ENCODE measurements around the gene CCDC142. TPM values are rescaled to one million over a fixed set of nuclear protein-coding genes. Genes with fewer than 3 reads are reported as not detected.
"Not testable (repeated sequence)": the region's sequence is repeated elsewhere in the genome, so short reads cannot be mapped to it uniquely, and the experiment has no call there.

Gene CCDC142
- total and polyA plus RNA-seq, 2 donors (not counting 1 experiment from before 2014, with no cell fraction given): 13.0 to 61.6 TPM

DNA sequence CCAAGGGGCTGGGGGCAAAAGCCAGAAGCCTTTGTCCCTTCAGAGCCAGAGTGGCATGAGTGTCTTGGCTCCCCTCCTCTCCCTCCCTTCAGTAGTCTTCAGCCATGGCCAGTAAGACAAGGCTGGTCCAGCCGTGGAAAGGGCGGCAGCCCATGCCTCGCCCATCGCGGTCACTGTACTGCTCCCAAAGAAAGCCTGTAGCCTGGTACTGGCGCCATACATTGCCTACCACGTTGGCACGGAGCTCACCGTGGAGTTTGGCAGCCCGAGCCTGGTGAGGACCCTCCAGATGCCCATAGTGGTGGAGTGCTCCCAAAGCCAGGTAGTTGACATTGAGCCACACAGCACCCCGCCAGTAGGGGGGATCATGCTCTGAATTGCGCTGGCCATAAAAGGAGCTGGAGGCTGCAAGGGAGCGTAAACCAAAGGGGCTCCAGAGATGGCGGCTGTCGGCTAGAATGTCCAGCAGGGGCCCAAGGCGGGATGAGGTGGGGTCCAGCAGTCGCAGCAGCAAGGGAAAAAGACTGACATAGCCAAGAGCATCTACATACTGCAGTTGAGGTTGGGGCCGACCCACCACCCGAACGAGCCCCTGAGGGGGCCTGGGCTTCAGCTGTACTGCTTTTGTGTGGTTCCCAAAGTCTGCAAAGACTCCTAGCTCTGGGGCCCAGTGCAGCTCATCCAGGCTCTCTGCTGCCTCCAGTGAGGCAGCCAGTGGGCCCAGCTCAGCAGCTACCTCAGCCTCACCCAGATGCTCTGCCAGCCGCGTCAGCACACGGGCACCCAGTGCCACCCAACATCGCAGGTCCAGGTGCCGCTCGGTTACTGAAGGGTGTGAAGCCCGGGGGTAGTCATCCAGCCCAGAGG is 21.4 kb downstream of the CCDC142 start:
- H3K9ac ChIP-seq (ENCODE audit: low read length): no peak overlapping the region
- peaks cover 51% of the 10 kb centered on the region for H3K4me1 Mint-ChIP-seq
- POLR2A ChIA-PET: interaction anchor here (0.5 to 0.6 kb wide), 2 partner anchors 12 to 280 kb away, joined by 3 to 8 read pairs; no protein-coding TSS in a partner anchor
- no peak overlapping the region for H3K4me2 ChIP-seq (replicated peaks; ENCODE audit: low read depth, low read length, poor library complexity, severe bottlenecking)
- no peak for ATAC-seq (ENCODE audit: low read depth)
- no peaks in the 10 kb centered on the region for H3K27me3 Mint-ChIP-seq
- intact Hi-C loops (cut with micrococcal nuclease): no loop called here
- peak; percentile 17 for DNase-seq
- no peak overlapping the region for H2AFZ ChIP-seq (ENCODE audit: insufficient read depth, low read depth, low read length, poor library complexity, severe bottlenecking)
- CTCF ChIA-PET: no interaction called here
- no peak for TF ChIP-seq EZH2 (IDR thresholded peaks at IDR 0.05; ENCODE audit: borderline replicate concordance, insufficient read depth, low read depth, low read length, poor library complexity, severe bottlenecking)
- TF ChIP-seq, protein P1, sequence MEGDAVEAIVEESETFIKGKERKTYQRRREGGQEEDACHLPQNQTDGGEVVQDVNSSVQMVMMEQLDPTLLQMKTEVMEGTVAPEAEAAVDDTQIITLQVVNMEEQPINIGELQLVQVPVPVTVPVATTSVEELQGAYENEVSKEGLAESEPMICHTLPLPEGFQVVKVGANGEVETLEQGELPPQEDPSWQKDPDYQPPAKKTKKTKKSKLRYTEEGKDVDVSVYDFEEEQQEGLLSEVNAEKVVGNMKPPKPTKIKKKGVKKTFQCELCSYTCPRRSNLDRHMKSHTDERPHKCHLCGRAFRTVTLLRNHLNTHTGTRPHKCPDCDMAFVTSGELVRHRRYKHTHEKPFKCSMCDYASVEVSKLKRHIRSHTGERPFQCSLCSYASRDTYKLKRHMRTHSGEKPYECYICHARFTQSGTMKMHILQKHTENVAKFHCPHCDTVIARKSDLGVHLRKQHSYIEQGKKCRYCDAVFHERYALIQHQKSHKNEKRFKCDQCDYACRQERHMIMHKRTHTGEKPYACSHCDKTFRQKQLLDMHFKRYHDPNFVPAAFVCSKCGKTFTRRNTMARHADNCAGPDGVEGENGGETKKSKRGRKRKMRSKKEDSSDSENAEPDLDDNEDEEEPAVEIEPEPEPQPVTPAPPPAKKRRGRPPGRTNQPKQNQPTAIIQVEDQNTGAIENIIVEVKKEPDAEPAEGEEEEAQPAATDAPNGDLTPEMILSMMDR (IDR thresholded peaks at IDR 0.05): no peak
- H3K4me3 ChIP-seq (ENCODE audit: control extremely low read depth in 1 of 5, extremely low read depth in 1 of 5, insufficient read depth in 1 of 5, low read depth in 2 of 5, low read length in 4 of 5): no peak overlapping the region
- H4K20me1 ChIP-seq (ENCODE audit: control insufficient read depth, insufficient read depth, low read length, poor library complexity, severe bottlenecking): peaks cover 16% of the 10 kb centered on the region
- H3K79me2 ChIP-seq (ENCODE audit: control insufficient read depth, insufficient read depth, low read length): peaks cover 44% of the 10 kb centered on the region
- peaks cover 0 to 20% of the 10 kb centered on the region in 2 experiments for H3K36me3 ChIP-seq (replicated peaks in 1 of 2; ENCODE audit: control extremely low read depth in 1 of 2, control insufficient read depth in 1 of 2, extremely low read depth in 1 of 2, insufficient read depth in 2 of 2, low read length in 1 of 2)
- no peaks in the 10 kb centered on the region for H3K9me3 ChIP-seq (ENCODE audit: control extremely low read depth in 1 of 3, control insufficient read depth in 2 of 3, insufficient read depth in 1 of 3, low read length in 2 of 3)
- H3K27ac ChIP-seq (ENCODE audit: low read length in 2 of 2): no peak overlapping the region
- H3K4me1 ChIP-seq (ENCODE audit: control insufficient read depth in 2 of 2, insufficient read depth in 2 of 2, low read length in 2 of 2): peaks cover 27 to 37% of the 10 kb centered on the region in 2 donors
- peak overlapping the region; percentile 65 for H3K27ac Mint-ChIP-seq
- 95% methylated on average over 23 of the region's 27 CpGs for WGBS (ENCODE audit: insufficient coverage)
- no peaks in the 10 kb centered on the region for H3K9me3 Mint-ChIP-seq (ENCODE audit: insufficient read depth)
- H3K27me3 ChIP-seq (replicated peaks in 1 of 4; ENCODE audit: control extremely low read depth in 1 of 4, control insufficient read depth in 3 of 4, insufficient read depth in 4 of 4, low read length in 3 of 4): no peaks in the 10 kb centered on the region
- H3K4me3 Mint-ChIP-seq: no peak overlapping the region

DNA sequence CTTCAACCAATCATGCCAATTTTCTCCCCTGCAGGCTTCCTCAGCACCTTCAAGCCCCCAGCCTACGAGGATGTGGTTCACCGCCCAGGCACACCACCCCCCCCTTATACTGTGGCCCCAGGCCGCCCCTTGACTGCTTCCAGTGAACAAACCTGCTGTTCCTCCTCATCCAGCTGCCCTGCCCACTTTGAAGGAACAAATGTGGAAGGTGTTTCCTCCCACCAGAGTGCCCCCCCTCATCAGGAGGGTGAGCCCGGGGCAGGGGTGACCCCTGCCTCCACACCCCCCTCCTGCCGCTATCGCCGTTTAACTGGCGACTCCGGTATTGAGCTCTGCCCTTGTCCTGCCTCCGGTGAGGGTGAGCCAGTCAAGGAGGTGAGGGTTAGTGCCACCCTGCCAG is 22.6 kb downstream of the CCDC142 start:
- H3K4me1 Mint-ChIP-seq: peaks cover 53% of the 10 kb centered on the region
- intact Hi-C loops (cut with micrococcal nuclease); CTCF ChIA-PET: not testable (repeated sequence)

DNA sequence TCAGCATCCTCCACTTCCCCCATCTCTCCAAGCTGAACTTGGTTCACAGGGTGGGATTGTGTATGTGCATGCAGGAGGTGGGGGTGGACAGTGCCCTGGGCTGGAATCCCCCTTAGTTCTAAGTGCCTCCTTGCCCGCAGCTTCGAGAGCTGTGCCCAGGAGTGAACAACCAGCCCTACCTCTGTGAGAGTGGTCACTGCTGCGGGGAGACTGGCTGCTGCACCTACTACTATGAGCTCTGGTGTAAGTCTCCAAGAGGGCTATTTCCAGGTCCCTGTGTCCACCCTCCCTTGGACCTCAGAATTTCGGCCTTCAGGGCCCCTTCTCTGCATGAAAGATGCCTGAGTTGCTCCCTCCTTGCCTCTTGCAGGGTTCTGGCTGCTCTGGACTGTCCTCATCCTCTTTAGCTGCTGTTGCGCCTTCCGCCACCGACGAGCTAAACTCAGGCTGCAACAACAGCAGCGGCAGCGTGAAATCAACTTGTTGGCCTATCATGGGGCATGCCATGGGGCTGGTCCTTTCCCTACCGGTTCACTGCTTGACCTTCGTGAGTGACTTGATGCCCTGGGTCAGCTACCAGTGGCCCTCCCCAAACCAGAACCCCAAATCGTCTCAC is 23.2 kb downstream of the CCDC142 start:
- Histone ChIP-seq H3K36me3 (replicated peaks in 1 of 2; ENCODE audit: control extremely low read depth in 1 of 2, control insufficient read depth in 1 of 2, extremely low read depth in 1 of 2, insufficient read depth in 2 of 2, low read length in 1 of 2) (peaks cover 0 to 24% of the 10 kb centered on the region in 2 experiments), H3K4me2 (replicated peaks; ENCODE audit: low read depth, low read length, poor library complexity, severe bottlenecking) (peak overlapping the region; percentile 96), H3K4me1 (ENCODE audit: control insufficient read depth in 2 of 2, insufficient read depth in 2 of 2, low read length in 2 of 2) (peaks cover 35 to 43% of the 10 kb centered on the region in 2 donors), H4K20me1 (ENCODE audit: control insufficient read depth, insufficient read depth, low read length, poor library complexity, severe bottlenecking) (peaks cover 17% of the 10 kb centered on the region), H3K79me2 (ENCODE audit: control insufficient read depth, insufficient read depth, low read length) (peaks cover 40% of the 10 kb centered on the region)
- H3K4me3 ChIP-seq (ENCODE audit: control extremely low read depth in 1 of 5, extremely low read depth in 1 of 5, insufficient read depth in 1 of 5, low read depth in 2 of 5, low read length in 4 of 5); ATAC-seq (ENCODE audit: low read depth); H3K27me3 ChIP-seq (replicated peaks in 1 of 4; ENCODE audit: control extremely low read depth in 1 of 4, control insufficient read depth in 3 of 4, insufficient read depth in 4 of 4, low read length in 3 of 4); H3K27ac ChIP-seq (ENCODE audit: low read length in 2 of 2); H3K9me3 ChIP-seq (ENCODE audit: control extremely low read depth in 1 of 3, control insufficient read depth in 2 of 3, insufficient read depth in 1 of 3, low read length in 2 of 3); H3K9me3 Mint-ChIP-seq (ENCODE audit: insufficient read depth); H3K27me3 Mint-ChIP-seq; H2AFZ ChIP-seq (ENCODE audit: insufficient read depth, low read depth, low read length, poor library complexity, severe bottlenecking); H3K9ac ChIP-seq (ENCODE audit: low read length): not testable (repeated sequence)
- POLR2A ChIA-PET: interaction anchor here (1.1 to 6.0 kb wide), 3 partner anchors 13 to 281 kb away, joined by 4 to 63 read pairs (median 56); partner anchors contain the start of genes CCDC142, MRPL53 and TTC31
- DNase-seq: peak; percentile 13
- Mint-ChIP-seq H3K4me3 (peak overlapping the region; percentile 94), H3K4me1 (peaks cover 58% of the 10 kb centered on the region), H3K27ac (peak overlapping the region; percentile 6)
- intact Hi-C loops (cut with micrococcal nuclease): loop anchor here (5.0 kb wide), 1 partner anchor 282 kb away; the partner anchor contains the start of gene MOB1A
- CTCF ChIA-PET: interaction anchor here (1.5 to 5.7 kb wide), 3 partner anchors 13 to 128 kb away, joined by 6 to 54 read pairs (median 6); partner anchors contain the start of genes CCDC142, MRPL53 and TTC31
- 91% methylated on average over 13 of the region's 13 CpGs for WGBS (ENCODE audit: insufficient coverage)

More for the DNA sequence above, 22.6 kb downstream of the CCDC142 start:
- H3K9me3 Mint-ChIP-seq (ENCODE audit: insufficient read depth); H3K27me3 Mint-ChIP-seq; H3K4me2 ChIP-seq (replicated peaks; ENCODE audit: low read depth, low read length, poor library complexity, severe bottlenecking); ATAC-seq (ENCODE audit: low read depth); H3K9ac ChIP-seq (ENCODE audit: low read length); H3K27me3 ChIP-seq (replicated peaks in 1 of 4; ENCODE audit: control extremely low read depth in 1 of 4, control insufficient read depth in 3 of 4, insufficient read depth in 4 of 4, low read length in 3 of 4); H3K27ac ChIP-seq (ENCODE audit: low read length in 2 of 2); H2AFZ ChIP-seq (ENCODE audit: insufficient read depth, low read depth, low read length, poor library complexity, severe bottlenecking); DNase-seq; H3K9me3 ChIP-seq (ENCODE audit: control extremely low read depth in 1 of 3, control insufficient read depth in 2 of 3, insufficient read depth in 1 of 3, low read length in 2 of 3); H3K4me3 ChIP-seq (ENCODE audit: control extremely low read depth in 1 of 5, extremely low read depth in 1 of 5, insufficient read depth in 1 of 5, low read depth in 2 of 5, low read length in 4 of 5): not testable (repeated sequence)
- WGBS (ENCODE audit: insufficient coverage): no CpG with 5 or more reads among the region's 10 CpGs
- Histone ChIP-seq H3K79me2 (ENCODE audit: control insufficient read depth, insufficient read depth, low read length) (peaks cover 43% of the 10 kb centered on the region), H3K4me1 (ENCODE audit: control insufficient read depth in 2 of 2, insufficient read depth in 2 of 2, low read length in 2 of 2) (peaks cover 35 to 42% of the 10 kb centered on the region in 2 donors), H3K36me3 (replicated peaks in 1 of 2; ENCODE audit: control extremely low read depth in 1 of 2, control insufficient read depth in 1 of 2, extremely low read depth in 1 of 2, insufficient read depth in 2 of 2, low read length in 1 of 2) (peaks cover 0 to 24% of the 10 kb centered on the region in 2 experiments), H4K20me1 (ENCODE audit: control insufficient read depth, insufficient read depth, low read length, poor library complexity, severe bottlenecking) (peaks cover 21% of the 10 kb centered on the region)
- H3K4me3 Mint-ChIP-seq: peak overlapping the region; percentile 94
- POLR2A ChIA-PET: interaction anchor here (0.6 to 6.0 kb wide), 3 partner anchors 12 to 22 kb away, joined by 3 to 63 read pairs (median 56); partner anchors contain the start of genes CCDC142, MRPL53 and TTC31
- H3K27ac Mint-ChIP-seq: peak overlapping the region; percentile 6
